Transverse colon (tissue), 4 donors: ENCODE data around the gene CCDC180. TPM values are rescaled to one million over a fixed set of nuclear protein-coding genes. Genes with fewer than 3 reads are reported as not detected.
"Not testable (repeated sequence)": the region's sequence is repeated elsewhere in the genome, so short reads cannot be mapped to it uniquely, and the experiment has no call there.

Source experiments
- DNase-seq: peaks from one replicate; pipeline ENCODE4 v3.0.0-alpha.2; 2019
- H3K27ac ChIP-seq, 4 donors: fragments of 200-600 bp; sonication (generic); 2 replicates each; pipeline ENCODE4 v1.5.1; 2016 to 2018; ENCODE audit warnings: inconsistent platforms in 4 of 4
- H3K27me3 ChIP-seq: fragments of 200-600 bp; sonication (generic); 2 replicates; pipeline ENCODE4 v1.5.1; 2017; ENCODE audit warnings: inconsistent platforms
- H3K36me3 ChIP-seq, 4 donors: fragments of 200-600 bp; sonication (generic); 2 replicates each; pipeline ENCODE4 v1.5.1; 2017 to 2019; ENCODE audit warnings: inconsistent platforms in 4 of 4
- H3K4me1 ChIP-seq, 4 donors: fragments of 200-600 bp; sonication (generic); 2 replicates each; pipeline ENCODE4 v1.5.1; 2017 to 2020; ENCODE audit warnings: inconsistent platforms in 4 of 4
- H3K4me3 ChIP-seq, 4 donors: fragments of 200-600 bp; sonication (generic); 1 replicate in 1 of 4; 2 replicates in 3 of 4; pipeline versions ENCODE4 v1.5.1 to v1.6.1; 2017 to 2019; ENCODE audit warnings: inconsistent platforms in 4 of 4
- H3K9me3 ChIP-seq, 2 donors: fragments of 200-600 bp; sonication (generic); 2 replicates each; pipeline ENCODE4 v1.5.1; 2017 to 2019; ENCODE audit warnings: inconsistent platforms in 2 of 2
- EP300 ChIP-seq: sonication (generic); formaldehyde crosslinking; IDR thresholded peaks from one replicate; pipeline ENCODE4 v1.6.1; 2017; ENCODE audit warnings: antibody characterized with exemption, low read depth
- POLR2A ChIP-seq: fragments of 450-650 bp; IDR thresholded peaks from one replicate; pipeline ENCODE4 v1.6.1; 2016; ENCODE audit warnings: antibody characterized with exemption, mild to moderate bottlenecking, moderate library complexity
- POLR2AphosphoS5 ChIP-seq, 3 donors: sonication (generic); formaldehyde crosslinking; IDR thresholded peaks; one replicate each; pipeline ENCODE4 v1.6.1; 2016; ENCODE audit warnings: antibody characterized with exemption in 3 of 3
- WGBS, 2 donors: methylation state at CpG; one replicate each; pipeline ENCODE4 v1.1.5; 2018; ENCODE audit warnings: low coverage in 1 of 2; 5-methylcytosine and 5-hydroxymethylcytosine counted together
- in situ Hi-C, 4 donors: fragments of 200-750 bp; cut with MboI; loops; one replicate each; pipeline versions ENCODE4 v1.15.0 to v1.15.1; 2017; ENCODE audit warnings: low sequenced_read_pairs in 3 of 4, low pct_ligation_motif_present in 1 of 4, low pct_unique_long_range_greater_than_20kb in 1 of 4
- intact Hi-C: fragments of 100-400 bp; cut with DNase I; formaldehyde crosslinking; loops from one replicate; pipeline ENCODE4 v1.15.1; 2023; ENCODE audit warnings: low total_unique reads
- total RNA-seq, 4 donors: library from RNA; depleted of rRNA; stranded (reverse); fragments of >200 nt; gene quantifications; one replicate each; pipeline ENCODE4 v1.1.0, GENCODE V29; 2016
- TF ChIP-seq, protein P1 (sequence below), 5 experiments: fragments of 200-600 bp in 3 of 5; fragments of 450-650 bp in 2 of 5; sonication (generic) in 3 of 5; IDR thresholded peaks; 1 replicate in 2 of 5; 2 replicates in 3 of 5; pipeline ENCODE4 v1.5.1; 2016 to 2017; ENCODE audit warnings: antibody characterized with exemption in 5 of 5, inconsistent platforms in 3 of 5, mild to moderate bottlenecking in 2 of 5, moderate library complexity in 1 of 5

Gene CCDC180
- total RNA-seq, result 10 to 100 TPM in 1 of 4 donors, 1 to 10 TPM in 3; 6.6 to 10.5 (median 7.2) TPM

DNA sequence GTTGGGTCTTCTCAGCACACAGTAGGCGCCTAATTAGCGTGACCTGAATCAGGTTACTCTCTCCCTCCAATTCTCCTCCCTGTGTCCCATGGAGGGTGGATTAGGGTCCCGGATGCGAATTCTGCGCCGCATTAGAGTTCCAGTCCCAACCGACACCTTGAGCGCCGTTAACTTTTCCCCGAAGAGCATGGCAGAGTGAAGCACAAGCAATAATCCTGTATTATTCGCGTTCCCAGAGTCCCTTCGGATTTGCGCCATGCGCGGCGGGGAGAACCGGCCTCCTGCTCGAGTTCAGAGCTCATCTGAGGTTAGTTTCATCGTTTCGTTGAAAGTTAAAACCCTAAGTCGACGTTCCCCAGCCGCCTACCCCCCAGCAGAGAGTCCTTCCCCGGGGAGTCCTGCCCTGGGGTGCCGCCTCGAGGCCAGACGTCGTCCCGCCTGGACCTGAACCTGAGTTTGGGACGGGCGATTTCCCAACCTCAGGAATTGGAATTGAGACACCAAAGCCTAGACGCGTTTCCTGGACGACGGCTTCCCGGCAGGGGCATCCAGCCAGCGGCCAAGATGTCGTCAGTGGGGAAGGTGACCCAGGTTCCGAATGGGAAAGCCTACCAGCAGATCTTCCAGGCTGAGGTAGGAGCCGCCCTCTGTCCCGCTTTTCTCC, at the start of gene CCDC180:
Gene CCDC180 (plus strand): TSS at position 160 of the 664 bp plus-strand sequence. CDS start 405 bp downstream, at position 565.
- Histone ChIP-seq H3K27ac (no peak within 1 kb of the TSS), H3K27me3 (no peaks in the 10 kb centered on the region), H3K36me3 (no peaks in the 10 kb centered on the region), H3K4me1 (peaks cover 0 to 14% (median 7%) of the 10 kb centered on the region in 4 donors), H3K4me3 (peak within 1 kb of the TSS in 2 of 4 donors; percentile 13 to 26), H3K9me3 (no peaks in the 10 kb centered on the region)
- intact Hi-C loops (no loop called here), in situ Hi-C loops (no loop called here)
- WGBS, 2 donors, result 47 to 80% methylated on average over 1 to 42 of the region's 42 CpGs
- TF ChIP-seq EP300 (no peak), POLR2A (no peak), POLR2AphosphoS5 (IDR thresholded peaks at IDR 0.05) (no peak)
- TF ChIP-seq, protein P1, sequence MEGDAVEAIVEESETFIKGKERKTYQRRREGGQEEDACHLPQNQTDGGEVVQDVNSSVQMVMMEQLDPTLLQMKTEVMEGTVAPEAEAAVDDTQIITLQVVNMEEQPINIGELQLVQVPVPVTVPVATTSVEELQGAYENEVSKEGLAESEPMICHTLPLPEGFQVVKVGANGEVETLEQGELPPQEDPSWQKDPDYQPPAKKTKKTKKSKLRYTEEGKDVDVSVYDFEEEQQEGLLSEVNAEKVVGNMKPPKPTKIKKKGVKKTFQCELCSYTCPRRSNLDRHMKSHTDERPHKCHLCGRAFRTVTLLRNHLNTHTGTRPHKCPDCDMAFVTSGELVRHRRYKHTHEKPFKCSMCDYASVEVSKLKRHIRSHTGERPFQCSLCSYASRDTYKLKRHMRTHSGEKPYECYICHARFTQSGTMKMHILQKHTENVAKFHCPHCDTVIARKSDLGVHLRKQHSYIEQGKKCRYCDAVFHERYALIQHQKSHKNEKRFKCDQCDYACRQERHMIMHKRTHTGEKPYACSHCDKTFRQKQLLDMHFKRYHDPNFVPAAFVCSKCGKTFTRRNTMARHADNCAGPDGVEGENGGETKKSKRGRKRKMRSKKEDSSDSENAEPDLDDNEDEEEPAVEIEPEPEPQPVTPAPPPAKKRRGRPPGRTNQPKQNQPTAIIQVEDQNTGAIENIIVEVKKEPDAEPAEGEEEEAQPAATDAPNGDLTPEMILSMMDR (IDR thresholded peaks at IDR 0.05), result no peak
- DNase-seq, result no peak

DNA sequence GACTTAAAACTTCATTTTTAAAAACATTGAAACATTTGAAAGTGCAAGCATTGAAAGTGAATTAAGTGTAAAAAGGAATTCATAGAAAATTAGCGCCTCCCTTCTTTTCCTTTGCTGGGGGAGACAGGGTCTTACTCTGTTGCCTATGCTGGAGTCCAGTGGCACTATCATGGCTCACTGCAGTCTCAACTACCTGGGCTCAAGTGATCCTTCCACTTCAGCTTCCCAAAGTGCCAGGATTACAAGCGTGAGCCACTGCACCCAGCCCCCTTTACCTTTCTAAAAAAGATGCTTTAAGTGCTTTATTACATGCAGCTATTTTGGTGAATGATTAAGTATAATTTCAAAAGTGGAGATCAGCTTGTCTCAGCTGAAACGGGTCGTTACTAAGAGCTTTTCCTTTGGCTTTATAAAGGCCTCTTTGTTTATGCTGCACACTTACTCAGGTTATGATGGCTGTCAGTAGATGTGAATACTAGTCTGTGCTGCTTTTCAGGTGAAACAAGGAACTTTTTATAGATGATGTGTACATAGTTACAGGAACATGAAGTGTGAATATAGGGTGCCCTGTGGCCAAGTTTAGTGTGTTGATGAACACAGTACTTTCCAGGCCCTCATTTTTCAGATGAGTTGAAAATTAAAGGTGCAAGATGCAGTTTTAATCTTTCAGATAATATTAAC, 47.5 kb upstream of the CCDC180 start:
- DNase-seq, in situ Hi-C loops, H3K36me3 ChIP-seq, H3K4me1 ChIP-seq, H3K9me3 ChIP-seq, H3K4me3 ChIP-seq, H3K27me3 ChIP-seq, H3K27ac ChIP-seq, intact Hi-C loops: not testable (repeated sequence)
- WGBS, 2 donors, result 60 to 65% methylated on average over 4 of the region's 4 CpGs

- H3K9me3 ChIP-seq, result no peaks in the 10 kb centered on the region
- TF ChIP-seq POLR2AphosphoS5 (IDR thresholded peaks at IDR 0.05) (no peak), POLR2A (no peak), EP300 (no peak)
- TF ChIP-seq, protein P1 (IDR thresholded peaks at IDR 0.05), result no peak
- 95% methylated on average over 16 of the region's 29 CpGs; no CpG with 5 or more reads in 1 of the 2 donors for WGBS, 2 donors
- no peak overlapping the region for H3K4me3 ChIP-seq
- H3K36me3 ChIP-seq, result no peaks in the 10 kb centered on the region
- in situ Hi-C loops (no loop called here), intact Hi-C loops (no loop called here)
- H3K4me1 ChIP-seq, result no peaks in the 10 kb centered on the region
- H3K27ac ChIP-seq, result no peak overlapping the region
- H3K27me3 ChIP-seq, result no peaks in the 10 kb centered on the region
- no peak for DNase-seq
Observed at GRCh38 chr9:97271292-97271691, 36.2 kb upstream of the CCDC180 start.

DNA sequence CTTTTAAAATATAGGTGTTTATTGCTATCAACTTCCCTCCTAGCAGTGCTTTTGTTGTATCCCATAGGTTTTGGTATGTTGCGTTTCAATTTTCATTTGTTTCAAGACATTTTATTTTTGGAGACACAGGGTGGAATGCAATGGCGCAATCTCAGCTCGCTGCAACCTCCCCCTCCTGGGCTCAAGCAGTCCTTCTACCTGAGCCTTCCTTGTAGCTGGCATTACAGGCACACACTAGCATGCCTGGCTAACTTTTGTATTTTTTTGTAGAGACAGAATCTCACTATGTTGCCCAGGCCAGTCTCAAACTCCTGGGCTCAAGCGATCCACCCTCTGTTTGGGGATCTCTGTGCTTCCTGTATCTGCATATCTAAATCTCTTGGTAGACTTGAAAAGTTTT, 35.4 kb upstream of the CCDC180 start:
- DNase-seq, result no peak

More for the DNA sequence above, 35.4 kb upstream of the CCDC180 start:
- no peaks in the 10 kb centered on the region for H3K36me3 ChIP-seq
- in situ Hi-C loops (no loop called here), intact Hi-C loops (no loop called here)
- H3K27ac ChIP-seq, result no peak overlapping the region
- H3K27me3 ChIP-seq, result no peaks in the 10 kb centered on the region
- no peak overlapping the region for H3K4me3 ChIP-seq
- no peaks in the 10 kb centered on the region for H3K9me3 ChIP-seq
- 94 to 100% methylated on average over 4 of the region's 4 CpGs for WGBS, 2 donors
- TF ChIP-seq EP300, result no peak
- TF ChIP-seq, protein P1 (IDR thresholded peaks at IDR 0.05), result no peak
- TF ChIP-seq POLR2A, result no peak
- TF ChIP-seq POLR2AphosphoS5 (IDR thresholded peaks at IDR 0.05), result no peak
- H3K4me1 ChIP-seq, result no peaks in the 10 kb centered on the region
